ENCODE results near the gene SLC9A7.

SLC9A7 gene

GRCh38 chrX:46597771-46598170 lies 161.1 kb downstream of the SLC9A7 start:
- DNase-seq = no peak

- DNase-seq = no peak
Measured at GRCh38 chrX:46597208-46597607, 161.7 kb downstream of the SLC9A7 start.

GRCh38 chrX:46595084-46595483 lies 163.8 kb downstream of the SLC9A7 start:
- DNase-seq = no peak

GRCh38 chrX:46589977-46590723 lies 168.8 kb downstream of the SLC9A7 start:
- no peak for DNase-seq

GRCh38 chrX:46588263-46588662 lies 170.7 kb downstream of the SLC9A7 start:
- no peak for DNase-seq

- DNase-seq = no peak
Measured at GRCh38 chrX:46587753-46588171, 171.2 kb downstream of the SLC9A7 start.

GRCh38 chrX:46587158-46587557 lies 171.8 kb downstream of the SLC9A7 start:
- DNase-seq = no peak

- DNase-seq = no peak
Measured at GRCh38 chrX:46584736-46585135, 174.2 kb downstream of the SLC9A7 start.

- no peak for DNase-seq
Measured at GRCh38 chrX:46582966-46583365, 176.0 kb downstream of the SLC9A7 start.

GRCh38 chrX:46582325-46582724 lies 176.6 kb downstream of the SLC9A7 start:
- no peak for DNase-seq

- no peak for DNase-seq
Measured at GRCh38 chrX:46580613-46581012, 178.3 kb downstream of the SLC9A7 start.

GRCh38 chrX:46579250-46579649 lies 179.7 kb downstream of the SLC9A7 start:
- DNase-seq = no peak

- no peak for DNase-seq
Measured at GRCh38 chrX:46577221-46578005, 181.5 kb downstream of the SLC9A7 start.

GRCh38 chrX:46576458-46576857 lies 182.5 kb downstream of the SLC9A7 start:
- DNase-seq = no peak

GRCh38 chrX:46575991-46576392 lies 182.9 kb downstream of the SLC9A7 start:
- no peak for DNase-seq

GRCh38 chrX:46575586-46575985 lies 183.3 kb downstream of the SLC9A7 start:
- no peak for DNase-seq

- DNase-seq = peak; percentile 23
Measured at GRCh38 chrX:46574774-46575381, 184.0 kb downstream of the SLC9A7 start.

- peak; percentile 27 for DNase-seq
Measured at GRCh38 chrX:46573892-46574773, 184.8 kb downstream of the SLC9A7 start.

GRCh38 chrX:46573331-46573891 lies 185.5 kb downstream of the SLC9A7 start, which contains the start of gene CHST7:
Gene CHST7, plus strand, starts transcription at chrX:46573765. Its CDS starts 167 bp downstream, at chrX:46573932.
- DNase-seq = no peak

GRCh38 chrX:46572340-46572936 lies 186.5 kb downstream of the SLC9A7 start:
- no peak for DNase-seq

- DNase-seq = no peak
Measured at GRCh38 chrX:46571423-46572339, 187.2 kb downstream of the SLC9A7 start.
